Suppressor macrophage treated with lipopolysaccharide for 4 hours (primary cell): ENCODE data around the gene SKA2.
"Not testable (repeated sequence)": the region's sequence is repeated elsewhere in the genome, so short reads cannot be mapped to it uniquely, and the experiment has no call there.

Source experiments
- DNase-seq: peaks from one replicate; pipeline ENCODE4 v3.0.0-alpha.2; 2020

Gene SKA2

GRCh38 chr17:59154721-59155438 lies at the start of gene SKA2:
TSS of gene SKA2 (minus strand) at chr17:59155186. CDS start at chr17:59155163, 23 bp downstream.
- DNase-seq, result peak; percentile 99

- no peak for DNase-seq
Measured at GRCh38 chr17:59202320-59202719, 47.3 kb upstream of the SKA2 start.

- DNase-seq, result no peak
Measured at GRCh38 chr17:59199398-59199797, 44.4 kb upstream of the SKA2 start.

GRCh38 chr17:59193336-59193862 lies 38.4 kb upstream of the SKA2 start:
- DNase-seq, result no peak

- DNase-seq, result no peak
Measured at GRCh38 chr17:59190806-59191205, 35.8 kb upstream of the SKA2 start.

- no peak for DNase-seq
Measured at GRCh38 chr17:59186850-59187249, 31.9 kb upstream of the SKA2 start.

GRCh38 chr17:59185997-59186396 lies 31.0 kb upstream of the SKA2 start:
- no peak for DNase-seq

- DNase-seq, result no peak
Measured at GRCh38 chr17:59181481-59181880, 26.5 kb upstream of the SKA2 start.

- DNase-seq, result no peak
Measured at GRCh38 chr17:59180626-59181025, 25.6 kb upstream of the SKA2 start.

- not testable (repeated sequence) for DNase-seq
Measured at GRCh38 chr17:59179601-59180000, 24.6 kb upstream of the SKA2 start.

GRCh38 chr17:59178266-59178985 lies 23.4 kb upstream of the SKA2 start:
- no peak for DNase-seq

GRCh38 chr17:59175076-59175475 lies 20.1 kb upstream of the SKA2 start:
- DNase-seq, result no peak

GRCh38 chr17:59174671-59175070 lies 19.7 kb upstream of the SKA2 start:
- DNase-seq, result no peak

GRCh38 chr17:59172436-59173004 lies 17.5 kb upstream of the SKA2 start:
- DNase-seq, result no peak

- peak; percentile 78 for DNase-seq
Measured at GRCh38 chr17:59167571-59168001, 12.6 kb upstream of the SKA2 start.

GRCh38 chr17:59165933-59166342 lies 11.0 kb upstream of the SKA2 start:
- peak; percentile 25 for DNase-seq

- no peak for DNase-seq
Measured at GRCh38 chr17:59161477-59161876, 6.5 kb upstream of the SKA2 start.

GRCh38 chr17:59160157-59161025 lies 5.4 kb upstream of the SKA2 start:
- peak; percentile 35 for DNase-seq

GRCh38 chr17:59155439-59156177 lies 622 bp upstream of the SKA2 start, which contains the start of gene PRR11:
TSS of gene PRR11 (plus strand) at chr17:59155746. CDS start at chr17:59169753, 14,007 bp downstream.
- peak; percentile 99 for DNase-seq

GRCh38 chr17:59154292-59154720 lies 680 bp downstream of the SKA2 start:
- peak; percentile 22 for DNase-seq

GRCh38 chr17:59152925-59153324 lies 2.1 kb downstream of the SKA2 start:
- no peak for DNase-seq

- no peak for DNase-seq
Measured at GRCh38 chr17:59151591-59151990, 3.4 kb downstream of the SKA2 start.
